Thyroid gland (tissue), 4 donors: Measurements from ENCODE around the gene BANP. TPM values are rescaled to one million over a fixed set of nuclear protein-coding genes. Genes with fewer than 3 reads are reported as not detected.
"Not testable (repeated sequence)": the region's sequence is repeated elsewhere in the genome, so short reads cannot be mapped to it uniquely, and the experiment has no call there.

Experiments used
- DNase-seq, 2 donors: peaks; one replicate each; pipeline ENCODE4 v3.0.0-alpha.2; 2019
- H3K27ac ChIP-seq, 3 donors: fragments of 200-600 bp; sonication (generic); 1 replicate in 2 of 3; 2 replicates in 1 of 3; pipeline ENCODE4 v1.5.1; 2016 to 2019; ENCODE audit warnings: mild to moderate bottlenecking in 1 of 3, moderate library complexity in 1 of 3
- H3K27me3 ChIP-seq: fragments of 200-600 bp; sonication (generic); one replicate; pipeline ENCODE4 v1.5.1; 2019
- H3K36me3 ChIP-seq, 2 donors: fragments of 200-600 bp; sonication (generic); one replicate each; pipeline ENCODE4 v1.5.1; 2016 to 2019
- H3K4me1 ChIP-seq, 2 donors: fragments of 200-600 bp; sonication (generic); one replicate each; pipeline ENCODE4 v1.5.1; 2017 to 2019
- H3K4me3 ChIP-seq, 3 donors: fragments of 200-600 bp; sonication (generic); replicated peaks in 1 of 3; 1 replicate in 2 of 3; 2 replicates in 1 of 3; pipeline ENCODE4 v1.5.1; 2016; ENCODE audit warnings: mild to moderate bottlenecking in 1 of 3
- H3K9me3 ChIP-seq: fragments of 200-600 bp; sonication (generic); one replicate; pipeline ENCODE4 v1.5.1; 2017
- CTCF ChIP-seq, 6 experiments: fragments of 200-600 bp in 3 of 6; fragments of 450-650 bp in 3 of 6; sonication (generic) in 3 of 6; IDR thresholded peaks; one replicate each; pipeline ENCODE4 v1.5.1; 2016 to 2019; ENCODE audit warnings: antibody characterized with exemption in 6 of 6, mild to moderate bottlenecking in 2 of 6, inconsistent platforms in 1 of 6, moderate library complexity in 1 of 6
- POLR2A ChIP-seq, 2 donors: fragments of 450-650 bp; IDR thresholded peaks; one replicate each; pipeline ENCODE4 v1.6.1; 2017; ENCODE audit warnings: antibody characterized with exemption in 2 of 2, mild to moderate bottlenecking in 2 of 2, moderate library complexity in 1 of 2
- WGBS, 2 donors: methylation state at CpG; one replicate each; pipeline ENCODE4 v1.1.5; 2017; 5-methylcytosine and 5-hydroxymethylcytosine counted together
- intact Hi-C: fragments of 100-400 bp; cut with DNase I; formaldehyde crosslinking; loops from one replicate; pipeline ENCODE4 v1.15.1; 2023
- total RNA-seq, 4 donors: library from RNA; depleted of rRNA; stranded (reverse); fragments of >200 nt; gene quantifications; one replicate each; pipeline ENCODE4 v1.2.3, GENCODE V29; 2016

Gene BANP
- total RNA-seq, 4 donors from 2014 or later = 22.8 to 42.7 (median 29.8) TPM

GRCh38 chr16:88026964-88027938 lies 76.0 kb downstream of the BANP start:
- no peaks in the 10 kb centered on the region for H3K27me3 ChIP-seq
- peaks cover 0 to 16% of the 10 kb centered on the region in 2 donors for H3K4me1 ChIP-seq
- no peaks in the 10 kb centered on the region for H3K9me3 ChIP-seq
- intact Hi-C loops = no loop called here
- peaks cover 4 to 5% of the 10 kb centered on the region in 2 donors for H3K36me3 ChIP-seq
- no peak overlapping the region for H3K27ac ChIP-seq
- 93 to 96% methylated on average over 16 to 30 of the region's 51 CpGs for WGBS, 2 donors
- TF ChIP-seq POLR2A (IDR thresholded peaks at IDR 0.05) = no peak
- TF ChIP-seq CTCF (IDR thresholded peaks at IDR 0.05) = no peak
- H3K4me3 ChIP-seq = no peak overlapping the region
- DNase-seq = no peak

GRCh38 chr16:88028177-88028930 lies 77.1 kb downstream of the BANP start:
- H3K9me3 ChIP-seq, H3K27me3 ChIP-seq, H3K4me3 ChIP-seq, H3K36me3 ChIP-seq, H3K27ac ChIP-seq, DNase-seq, intact Hi-C loops: not testable (repeated sequence)
- peaks cover 0 to 16% of the 10 kb centered on the region in 2 donors for H3K4me1 ChIP-seq
- 92 to 96% methylated on average over 12 of the region's 13 CpGs for WGBS, 2 donors

DNA sequence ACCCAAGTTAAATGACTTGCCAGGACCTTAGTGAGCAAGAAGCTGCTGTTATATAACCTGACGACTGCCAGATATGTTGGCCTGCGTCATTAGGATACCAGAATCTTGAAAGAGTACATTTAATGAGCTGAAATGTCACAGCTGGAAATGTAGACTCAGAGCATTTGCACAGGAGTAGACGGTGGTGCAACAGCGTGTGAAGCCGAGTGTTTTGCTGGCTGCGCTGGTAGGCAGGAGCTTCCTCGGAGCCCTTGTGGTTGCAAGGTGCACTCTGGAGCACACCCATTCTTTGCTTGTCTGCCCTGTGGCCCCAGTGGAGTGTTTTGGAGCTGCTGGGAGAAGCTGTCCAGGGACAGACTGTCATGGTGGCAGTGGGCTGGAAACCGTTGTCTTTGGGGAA lies 79.3 kb downstream of the BANP start:
- H3K36me3 ChIP-seq = peaks cover 5 to 8% of the 10 kb centered on the region in 2 donors
- no peak overlapping the region for H3K27ac ChIP-seq
- no peaks in the 10 kb centered on the region for H3K9me3 ChIP-seq
- TF ChIP-seq POLR2A (IDR thresholded peaks at IDR 0.05) = no peak
- TF ChIP-seq CTCF (IDR thresholded peaks at IDR 0.05) = no peak
- peaks cover 0 to 3% of the 10 kb centered on the region in 2 donors for H3K4me1 ChIP-seq
- H3K27me3 ChIP-seq = no peaks in the 10 kb centered on the region
- 93 to 97% methylated on average over 8 of the region's 8 CpGs for WGBS, 2 donors
- intact Hi-C loops = no loop called here
- no peak overlapping the region for H3K4me3 ChIP-seq
- DNase-seq = no peak

GRCh38 chr16:88030961-88031360 lies 79.7 kb downstream of the BANP start:
- DNase-seq, H3K4me3 ChIP-seq, H3K4me1 ChIP-seq, H3K9me3 ChIP-seq, H3K27me3 ChIP-seq, H3K27ac ChIP-seq, intact Hi-C loops: not testable (repeated sequence)
- H3K36me3 ChIP-seq = peaks cover 5 to 12% of the 10 kb centered on the region in 2 donors
- 95 to 98% methylated on average over 7 to 9 of the region's 9 CpGs for WGBS, 2 donors

GRCh38 chr16:88033003-88033740 lies 81.9 kb downstream of the BANP start:
- H3K9me3 ChIP-seq, H3K4me1 ChIP-seq, H3K27ac ChIP-seq, DNase-seq, H3K27me3 ChIP-seq, intact Hi-C loops, H3K4me3 ChIP-seq: not testable (repeated sequence)
- peaks cover 0 to 11% of the 10 kb centered on the region in 2 donors for H3K36me3 ChIP-seq
- 90 to 96% methylated on average over 17 to 26 of the region's 30 CpGs for whole genome bisulfite sequencing, 2 donors

DNA sequence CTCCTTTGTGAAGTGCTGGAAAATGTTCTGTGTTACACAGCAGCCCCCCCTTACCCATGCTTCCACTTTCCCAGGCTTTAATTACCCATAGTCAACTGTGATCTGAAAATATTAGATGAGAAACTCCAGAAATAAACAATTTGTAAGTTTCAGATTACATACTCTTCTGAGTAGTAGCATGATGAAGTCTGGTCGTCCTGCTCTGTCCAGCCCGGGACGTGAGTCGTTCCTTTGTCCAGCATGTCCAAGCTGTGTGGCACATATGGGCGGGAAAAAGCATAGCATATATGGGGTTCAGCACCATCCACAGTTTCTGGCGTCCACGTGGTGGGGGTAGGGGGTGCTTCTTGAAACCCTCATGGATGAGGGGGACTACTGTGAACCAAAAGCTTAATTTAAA lies 83.5 kb downstream of the BANP start:
- intact Hi-C loops = no loop called here
- Histone ChIP-seq H3K27me3 (no peaks in the 10 kb centered on the region), H3K4me3 (no peak overlapping the region), H3K9me3 (no peaks in the 10 kb centered on the region), H3K4me1 (no peaks in the 10 kb centered on the region), H3K36me3 (peaks cover 0 to 11% of the 10 kb centered on the region in 2 donors), H3K27ac (no peak overlapping the region)
- TF ChIP-seq POLR2A (IDR thresholded peaks at IDR 0.05) = no peak
- no peak for TF ChIP-seq CTCF (IDR thresholded peaks at IDR 0.05)
- no peak for DNase-seq
- WGBS, 2 donors = 93 to 94% methylated on average over 7 of the region's 7 CpGs
